VCaP (cell line): ENCODE measurements around the gene CBX7.

Source experiments
- H3K27ac ChIP-seq: fragments of 450-650 bp; 2 replicates; pipeline ENCODE4 v1.5.1; 2017
- CTCF ChIP-seq: fragments of 450-650 bp; conservative IDR thresholded peaks from 2 replicates; pipeline ENCODE4 v1.5.1; 2017; ENCODE audit warnings: mild to moderate bottlenecking, moderate library complexity

CBX7 gene

DNA sequence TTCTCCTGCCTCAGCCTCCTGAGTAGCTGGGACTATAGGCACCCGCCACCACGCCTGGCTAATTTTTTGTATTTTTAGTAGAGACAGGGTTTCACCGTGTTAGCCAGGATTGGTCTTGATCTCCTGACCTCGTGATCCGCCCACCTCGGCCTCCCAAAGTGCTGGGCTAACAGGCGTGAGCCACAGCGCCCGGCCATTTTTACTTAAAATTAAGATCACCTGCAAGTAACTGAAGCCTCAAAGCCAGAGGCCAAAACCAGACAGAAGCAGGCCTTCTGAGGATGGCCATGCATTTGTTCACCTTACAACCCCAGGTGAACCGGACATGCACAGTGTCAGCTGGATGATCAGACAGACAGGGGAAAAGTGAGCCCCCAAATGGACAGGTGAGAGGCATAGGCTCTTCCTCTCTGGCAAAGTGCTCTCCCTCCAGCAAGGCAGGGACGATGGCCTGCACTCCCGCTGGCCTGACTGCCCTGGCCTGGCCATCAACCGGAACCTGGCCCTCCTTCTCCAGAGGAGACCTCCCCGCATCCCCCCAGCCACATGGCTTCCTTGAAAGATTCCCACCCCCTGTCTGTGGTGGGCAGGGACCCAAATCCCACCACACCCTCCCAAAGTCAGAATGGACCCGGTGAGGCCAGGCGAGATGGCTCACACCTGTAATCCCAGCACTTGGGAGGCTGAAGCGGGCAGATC lies 29.6 kb downstream of the CBX7 start:
- TF ChIP-seq CTCF, result no peak
- H3K27ac ChIP-seq, result no peak overlapping the region

DNA sequence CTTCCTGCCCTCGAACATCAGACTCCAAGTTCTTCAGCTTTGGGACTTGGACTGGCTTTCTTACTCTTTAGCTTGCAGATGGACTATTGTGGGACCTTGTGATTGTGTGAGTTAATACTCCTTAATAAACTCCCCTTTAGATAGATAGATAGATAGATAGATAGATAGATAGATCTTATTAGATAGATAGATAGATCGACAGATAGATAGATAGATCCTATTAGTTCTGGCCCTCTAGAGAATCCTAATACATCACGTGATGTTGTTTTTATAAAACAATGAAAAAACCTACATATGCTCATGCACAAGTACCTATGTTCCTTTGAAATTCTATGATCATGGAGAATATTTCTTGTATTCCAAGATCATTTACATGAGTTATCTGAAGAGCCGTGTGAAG lies 31.5 kb downstream of the CBX7 start:
- TF ChIP-seq CTCF, result no peak

DNA sequence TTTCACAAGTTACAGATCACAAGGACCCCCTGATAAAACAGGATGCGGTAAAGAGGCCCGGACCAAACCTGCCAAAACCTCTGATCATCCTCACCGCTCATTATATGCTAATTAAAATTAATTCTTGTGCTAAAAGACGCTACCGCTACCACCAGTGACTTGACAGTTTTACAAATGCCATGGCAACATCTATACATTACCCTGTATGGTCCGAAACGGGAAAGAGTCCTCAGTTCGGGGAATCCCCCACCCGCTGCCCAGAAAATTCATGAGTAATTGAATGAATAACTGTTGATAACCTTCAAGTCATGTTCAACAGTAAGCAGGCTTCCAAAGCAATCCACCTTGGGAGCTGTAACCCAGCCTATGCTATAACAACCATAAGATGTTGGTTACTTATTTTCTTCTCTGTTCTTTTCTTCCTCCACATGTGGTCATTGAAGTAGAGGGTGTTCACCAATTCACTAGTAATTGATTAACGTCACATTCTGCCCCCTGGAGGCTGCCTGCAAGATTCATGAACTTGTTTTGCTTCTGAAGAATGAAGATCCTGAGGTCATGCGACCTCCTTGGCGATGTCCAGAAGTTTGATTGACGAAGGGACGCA lies 34.8 kb downstream of the CBX7 start:
- TF ChIP-seq CTCF, result peak; percentile 57
- no peak overlapping the region for H3K27ac ChIP-seq

More for the DNA sequence above, 31.5 kb downstream of the CBX7 start:
- H3K27ac ChIP-seq, result no peak overlapping the region

DNA sequence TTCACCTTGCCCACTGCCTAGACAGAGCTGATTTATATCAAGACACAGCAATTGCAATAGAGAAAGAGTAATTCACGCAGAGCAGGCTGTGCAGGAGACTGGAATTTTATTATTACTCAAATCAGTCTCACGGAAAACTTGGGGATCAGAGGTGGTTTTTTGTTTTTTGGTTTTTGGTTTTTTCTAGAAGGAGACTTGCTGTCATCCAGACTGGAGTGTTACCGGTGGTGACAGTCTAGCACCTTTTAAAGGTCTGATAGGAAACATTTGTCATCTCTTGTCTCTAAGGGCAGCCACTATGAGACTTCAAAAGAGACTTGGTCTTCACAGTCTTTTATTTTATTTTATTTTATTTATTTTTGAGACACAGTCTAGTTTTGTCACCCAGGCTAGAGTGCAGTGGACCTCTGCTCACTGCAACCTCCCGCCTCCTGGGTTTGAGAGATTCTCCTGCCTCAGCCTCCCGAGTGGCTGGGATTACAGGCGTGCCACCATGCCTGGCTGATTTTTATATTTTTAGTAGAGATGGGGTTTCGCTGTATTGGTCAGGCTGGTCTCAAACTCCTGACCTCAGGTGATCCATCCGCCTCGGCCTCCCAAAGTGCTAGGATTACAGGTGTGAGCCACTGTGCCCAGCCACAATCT lies 36.4 kb downstream of the CBX7 start:
- no peak overlapping the region for H3K27ac ChIP-seq
- TF ChIP-seq CTCF, result no peak

DNA sequence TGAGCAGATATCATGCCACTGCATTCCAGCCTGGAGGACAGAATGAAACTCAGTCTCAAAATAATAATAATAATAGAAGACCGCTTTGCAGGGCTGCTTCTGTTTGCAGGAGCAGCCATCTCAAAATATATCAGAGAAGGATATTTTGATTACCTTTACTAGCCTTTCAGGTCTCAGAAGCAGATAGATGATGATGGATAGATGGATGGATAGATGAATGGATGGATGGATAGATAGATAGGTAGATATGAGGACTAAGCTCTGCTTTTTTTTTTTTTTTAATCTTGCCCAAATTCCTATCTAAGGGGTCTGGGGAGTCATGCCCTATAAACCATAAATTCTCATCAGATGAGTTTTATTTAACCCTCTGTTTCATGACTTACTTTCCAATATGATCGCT lies 36.9 kb downstream of the CBX7 start:
- no peak for TF ChIP-seq CTCF
- no peak overlapping the region for H3K27ac ChIP-seq

DNA sequence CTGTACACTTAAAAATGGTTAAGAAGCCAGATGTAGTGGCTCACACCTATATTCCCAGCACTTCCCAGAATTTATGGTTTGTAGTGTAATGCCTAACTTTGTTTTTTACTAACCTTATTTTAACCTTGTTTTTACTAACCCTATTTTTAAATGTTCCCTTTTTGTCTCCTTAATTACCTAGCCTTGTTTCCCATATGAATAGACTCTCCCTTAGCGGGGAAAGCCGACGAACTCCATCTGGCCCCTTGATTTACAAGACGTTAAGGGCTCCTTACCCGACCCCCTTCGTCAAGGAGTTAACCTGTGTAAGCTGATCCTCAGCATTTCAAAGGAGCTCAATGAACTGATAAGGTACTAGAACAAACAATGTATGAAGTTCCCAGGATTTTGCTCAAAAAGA lies 38.4 kb downstream of the CBX7 start:
- H3K27ac ChIP-seq, result no peak overlapping the region
- TF ChIP-seq CTCF, result no peak

- no peak overlapping the region; the same call in 1 of the 2 replicates for H3K27ac ChIP-seq
- TF ChIP-seq CTCF, result no peak
Observed at GRCh38 chr22:39110631-39111561, 41.6 kb downstream of the CBX7 start.
